HepG2 (cell line): ENCODE results near the gene PCSK2. TPM values are rescaled to one million over a fixed set of nuclear protein-coding genes. Genes with fewer than 3 reads are reported as not detected.

Experiments used
- CCAR2 ChIP-seq: fragments of 200-400 bp; formaldehyde crosslinking; optimal IDR thresholded peaks from 2 replicates; pipeline ENCODE3; 2018; ENCODE audit warnings: low read depth, mild to moderate bottlenecking, low read length, moderate library complexity
- MATR3 ChIP-seq: sonication (generic); formaldehyde crosslinking; IDR thresholded peaks from 2 replicates; pipeline ENCODE4 v1.4.0; 2020; ENCODE audit warnings: missing genetic modification reagents
- NFRKB ChIP-seq: fragments of 450-650 bp; IDR thresholded peaks from 2 replicates; pipeline ENCODE4 v1.6.1; 2017
- SMAD1 ChIP-seq: sonication (generic); formaldehyde crosslinking; IDR thresholded peaks from 2 replicates; pipeline ENCODE4 v1.4.0; 2020; ENCODE audit warnings: missing genetic modification reagents, low read depth, mild to moderate bottlenecking, borderline replicate concordance
- SPEN ChIP-seq: sonication (generic); formaldehyde crosslinking; IDR thresholded peaks from 2 replicates; pipeline ENCODE4 v1.5.1; 2020; ENCODE audit warnings: low read depth, mild to moderate bottlenecking, missing genetic modification reagents
- U2AF2 ChIP-seq: fragments of 200-400 bp; formaldehyde crosslinking; IDR thresholded peaks from 2 replicates; pipeline ENCODE4 v1.6.1; 2017; ENCODE audit warnings: low read depth, mild to moderate bottlenecking, low read length
- ZBTB21 ChIP-seq: sonication (generic); formaldehyde crosslinking; IDR thresholded peaks from 2 replicates; pipeline ENCODE4 v1.4.0; 2020; ENCODE audit warnings: missing genetic modification reagents
- ZNF383 ChIP-seq: sonication (generic); formaldehyde crosslinking; IDR thresholded peaks from 2 replicates; pipeline ENCODE4 v1.4.0; 2020; ENCODE audit warnings: missing genetic modification reagents, mild to moderate bottlenecking, borderline replicate concordance
- polyA plus RNA-seq, 8 experiments: library from polyadenylated mRNA; depleted of rRNA in 3 of 8; stranded (reverse) in 7 of 8; unstranded in 1 of 8; fragments of >200 nt; fragmentation: Illumina TruSeq in 4 of 8; extraction: Trizol in 4 of 8; gene quantifications; 2 replicates each; pipeline versions ENCODE4 v1.2.1 to v1.2.3, GENCODE V29; 2011 to 2016; ENCODE audit warnings: low read depth in 4 of 8, missing spikeins in 1 of 8, mixed read lengths in 1 of 8; ENCODE audit not compliant: insufficient read depth in 1 of 8
- total RNA-seq, 5 experiments: library from RNA; depleted of rRNA; stranded (reverse); fragments of >200 nt; fragmentation: Illumina TruSeq; extraction: Trizol; gene quantifications; 2 replicates each; pipeline ENCODE4 v1.2.3, GENCODE V29; 2016; ENCODE audit warnings: low read depth in 1 of 5
- TF ChIP-seq, protein P1 (sequence below): sonication (generic); formaldehyde crosslinking; IDR thresholded peaks from 2 replicates; pipeline ENCODE4 v1.4.0; 2020; ENCODE audit warnings: mild to moderate bottlenecking, missing genetic modification reagents, borderline replicate concordance
- TF ChIP-seq, protein P2 (sequence below): sonication (generic); formaldehyde crosslinking; IDR thresholded peaks from 2 replicates; pipeline ENCODE4 v1.4.0; 2020; ENCODE audit warnings: missing genetic modification reagents
- TF ChIP-seq, protein P3 (sequence below): IDR thresholded peaks from 2 replicates; pipeline ENCODE4 v1.6.1; 2016; ENCODE audit warnings: low read depth, control low read depth
- TF ChIP-seq, protein P4 (sequence below): sonication (generic); formaldehyde crosslinking; IDR thresholded peaks from 2 replicates; pipeline ENCODE4 v1.5.0; 2020; ENCODE audit warnings: missing genetic modification reagents
- TF ChIP-seq, protein P5 (sequence below): sonication (generic); formaldehyde crosslinking; IDR thresholded peaks from 2 replicates; pipeline ENCODE4 v1.8.1; 2023; ENCODE audit warnings: missing genetic modification reagents, inconsistent platforms, borderline replicate concordance
- TF ChIP-seq, protein P6 (sequence below): sonication (generic); formaldehyde crosslinking; IDR thresholded peaks from 2 replicates; pipeline ENCODE4 v1.4.0; 2020; ENCODE audit warnings: missing genetic modification reagents
- TF ChIP-seq, protein P7 (sequence below): sonication (generic); formaldehyde crosslinking; IDR thresholded peaks from 2 replicates; pipeline ENCODE4 v1.5.0; 2020; ENCODE audit warnings: missing genetic modification reagents

PCSK2 gene
- total and polyA plus RNA-seq, 2 of the 13 experiments (the other 11 are each of a cell fraction or from before 2014, with no cell fraction given): not detected

DNA sequence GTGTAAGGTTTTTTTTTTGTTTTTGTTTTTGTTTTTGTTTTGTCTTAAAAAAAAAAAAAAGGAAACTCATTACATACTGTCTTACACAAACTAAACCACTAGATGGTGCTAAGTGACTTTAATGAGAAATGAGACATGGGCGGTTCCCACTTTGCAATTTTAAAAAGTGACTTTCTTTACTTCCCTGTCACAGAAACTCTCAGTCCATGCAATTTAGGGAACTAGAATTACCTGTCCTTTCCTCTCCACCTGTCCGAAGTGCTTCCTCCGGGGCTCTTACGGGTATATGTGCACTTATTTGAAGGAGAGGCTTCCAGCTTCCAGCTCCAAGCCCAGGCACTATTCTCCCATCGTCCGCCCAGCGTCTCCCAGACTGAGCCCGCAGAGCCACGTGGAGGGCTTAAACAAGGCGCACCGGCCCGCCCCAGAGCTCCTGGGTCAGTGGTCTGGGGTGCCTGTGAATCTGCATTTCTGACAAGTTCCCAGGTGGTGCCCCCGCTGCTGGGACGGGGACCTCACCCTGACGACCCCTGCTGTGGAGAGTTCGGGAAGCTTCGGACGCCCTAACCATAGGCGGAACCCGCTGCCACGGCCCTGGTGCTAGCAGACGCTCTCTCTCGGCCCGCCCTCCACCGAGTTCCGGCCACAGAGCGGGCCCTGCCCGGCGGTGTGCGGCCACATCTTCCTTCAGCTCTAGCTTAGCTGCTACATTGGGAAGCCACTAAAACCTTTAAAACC is 278.2 kb downstream of the PCSK2 start (continued):
- TF ChIP-seq, protein P1, sequence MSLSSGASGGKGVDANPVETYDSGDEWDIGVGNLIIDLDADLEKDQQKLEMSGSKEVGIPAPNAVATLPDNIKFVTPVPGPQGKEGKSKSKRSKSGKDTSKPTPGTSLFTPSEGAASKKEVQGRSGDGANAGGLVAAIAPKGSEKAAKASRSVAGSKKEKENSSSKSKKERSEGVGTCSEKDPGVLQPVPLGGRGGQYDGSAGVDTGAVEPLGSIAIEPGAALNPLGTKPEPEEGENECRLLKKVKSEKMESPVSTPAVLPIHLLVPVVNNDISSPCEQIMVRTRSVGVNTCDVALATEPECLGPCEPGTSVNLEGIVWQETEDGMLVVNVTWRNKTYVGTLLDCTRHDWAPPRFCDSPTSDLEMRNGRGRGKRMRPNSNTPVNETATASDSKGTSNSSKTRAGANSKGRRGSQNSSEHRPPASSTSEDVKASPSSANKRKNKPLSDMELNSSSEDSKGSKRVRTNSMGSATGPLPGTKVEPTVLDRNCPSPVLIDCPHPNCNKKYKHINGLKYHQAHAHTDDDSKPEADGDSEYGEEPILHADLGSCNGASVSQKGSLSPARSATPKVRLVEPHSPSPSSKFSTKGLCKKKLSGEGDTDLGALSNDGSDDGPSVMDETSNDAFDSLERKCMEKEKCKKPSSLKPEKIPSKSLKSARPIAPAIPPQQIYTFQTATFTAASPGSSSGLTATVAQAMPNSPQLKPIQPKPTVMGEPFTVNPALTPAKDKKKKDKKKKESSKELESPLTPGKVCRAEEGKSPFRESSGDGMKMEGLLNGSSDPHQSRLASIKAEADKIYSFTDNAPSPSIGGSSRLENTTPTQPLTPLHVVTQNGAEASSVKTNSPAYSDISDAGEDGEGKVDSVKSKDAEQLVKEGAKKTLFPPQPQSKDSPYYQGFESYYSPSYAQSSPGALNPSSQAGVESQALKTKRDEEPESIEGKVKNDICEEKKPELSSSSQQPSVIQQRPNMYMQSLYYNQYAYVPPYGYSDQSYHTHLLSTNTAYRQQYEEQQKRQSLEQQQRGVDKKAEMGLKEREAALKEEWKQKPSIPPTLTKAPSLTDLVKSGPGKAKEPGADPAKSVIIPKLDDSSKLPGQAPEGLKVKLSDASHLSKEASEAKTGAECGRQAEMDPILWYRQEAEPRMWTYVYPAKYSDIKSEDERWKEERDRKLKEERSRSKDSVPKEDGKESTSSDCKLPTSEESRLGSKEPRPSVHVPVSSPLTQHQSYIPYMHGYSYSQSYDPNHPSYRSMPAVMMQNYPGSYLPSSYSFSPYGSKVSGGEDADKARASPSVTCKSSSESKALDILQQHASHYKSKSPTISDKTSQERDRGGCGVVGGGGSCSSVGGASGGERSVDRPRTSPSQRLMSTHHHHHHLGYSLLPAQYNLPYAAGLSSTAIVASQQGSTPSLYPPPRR (CRISPR knock-in tag): peak; percentile 28; the same call in 1 of the 2 replicates
- TF ChIP-seq SPEN (CRISPR knock-in tag) (peak; percentile 46; the same call in 1 of the 2 replicates), ZNF383 (peak; percentile 82; the same call in 1 of the 2 replicates), ZBTB21 (CRISPR knock-in tag) (no peak), NFRKB (no peak), CCAR2 (no peak), MATR3 (CRISPR knock-in tag) (no peak), SMAD1 (CRISPR knock-in tag) (0 out of 2 replicates have a peak, but pooled peaks have one; percentile 14), U2AF2 (no peak)
- TF ChIP-seq, protein P2, sequence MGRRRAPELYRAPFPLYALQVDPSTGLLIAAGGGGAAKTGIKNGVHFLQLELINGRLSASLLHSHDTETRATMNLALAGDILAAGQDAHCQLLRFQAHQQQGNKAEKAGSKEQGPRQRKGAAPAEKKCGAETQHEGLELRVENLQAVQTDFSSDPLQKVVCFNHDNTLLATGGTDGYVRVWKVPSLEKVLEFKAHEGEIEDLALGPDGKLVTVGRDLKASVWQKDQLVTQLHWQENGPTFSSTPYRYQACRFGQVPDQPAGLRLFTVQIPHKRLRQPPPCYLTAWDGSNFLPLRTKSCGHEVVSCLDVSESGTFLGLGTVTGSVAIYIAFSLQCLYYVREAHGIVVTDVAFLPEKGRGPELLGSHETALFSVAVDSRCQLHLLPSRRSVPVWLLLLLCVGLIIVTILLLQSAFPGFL (CRISPR knock-in tag): peak; percentile 45; the same call in 1 of the 2 replicates
- TF ChIP-seq, protein P3, sequence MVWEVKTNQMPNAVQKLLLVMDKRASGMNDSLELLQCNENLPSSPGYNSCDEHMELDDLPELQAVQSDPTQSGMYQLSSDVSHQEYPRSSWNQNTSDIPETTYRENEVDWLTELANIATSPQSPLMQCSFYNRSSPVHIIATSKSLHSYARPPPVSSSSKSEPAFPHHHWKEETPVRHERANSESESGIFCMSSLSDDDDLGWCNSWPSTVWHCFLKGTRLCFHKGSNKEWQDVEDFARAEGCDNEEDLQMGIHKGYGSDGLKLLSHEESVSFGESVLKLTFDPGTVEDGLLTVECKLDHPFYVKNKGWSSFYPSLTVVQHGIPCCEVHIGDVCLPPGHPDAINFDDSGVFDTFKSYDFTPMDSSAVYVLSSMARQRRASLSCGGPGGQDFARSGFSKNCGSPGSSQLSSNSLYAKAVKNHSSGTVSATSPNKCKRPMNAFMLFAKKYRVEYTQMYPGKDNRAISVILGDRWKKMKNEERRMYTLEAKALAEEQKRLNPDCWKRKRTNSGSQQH: 0 out of 2 replicates have a peak, but pooled peaks have one; percentile 17
- TF ChIP-seq, protein P4, sequence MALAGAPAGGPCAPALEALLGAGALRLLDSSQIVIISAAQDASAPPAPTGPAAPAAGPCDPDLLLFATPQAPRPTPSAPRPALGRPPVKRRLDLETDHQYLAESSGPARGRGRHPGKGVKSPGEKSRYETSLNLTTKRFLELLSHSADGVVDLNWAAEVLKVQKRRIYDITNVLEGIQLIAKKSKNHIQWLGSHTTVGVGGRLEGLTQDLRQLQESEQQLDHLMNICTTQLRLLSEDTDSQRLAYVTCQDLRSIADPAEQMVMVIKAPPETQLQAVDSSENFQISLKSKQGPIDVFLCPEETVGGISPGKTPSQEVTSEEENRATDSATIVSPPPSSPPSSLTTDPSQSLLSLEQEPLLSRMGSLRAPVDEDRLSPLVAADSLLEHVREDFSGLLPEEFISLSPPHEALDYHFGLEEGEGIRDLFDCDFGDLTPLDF: no peak
- TF ChIP-seq, protein P5, sequence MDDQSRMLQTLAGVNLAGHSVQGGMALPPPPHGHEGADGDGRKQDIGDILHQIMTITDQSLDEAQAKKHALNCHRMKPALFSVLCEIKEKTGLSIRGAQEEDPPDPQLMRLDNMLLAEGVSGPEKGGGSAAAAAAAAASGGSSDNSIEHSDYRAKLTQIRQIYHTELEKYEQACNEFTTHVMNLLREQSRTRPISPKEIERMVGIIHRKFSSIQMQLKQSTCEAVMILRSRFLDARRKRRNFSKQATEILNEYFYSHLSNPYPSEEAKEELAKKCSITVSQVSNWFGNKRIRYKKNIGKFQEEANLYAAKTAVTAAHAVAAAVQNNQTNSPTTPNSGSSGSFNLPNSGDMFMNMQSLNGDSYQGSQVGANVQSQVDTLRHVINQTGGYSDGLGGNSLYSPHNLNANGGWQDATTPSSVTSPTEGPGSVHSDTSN: no peak
- TF ChIP-seq, protein P6, sequence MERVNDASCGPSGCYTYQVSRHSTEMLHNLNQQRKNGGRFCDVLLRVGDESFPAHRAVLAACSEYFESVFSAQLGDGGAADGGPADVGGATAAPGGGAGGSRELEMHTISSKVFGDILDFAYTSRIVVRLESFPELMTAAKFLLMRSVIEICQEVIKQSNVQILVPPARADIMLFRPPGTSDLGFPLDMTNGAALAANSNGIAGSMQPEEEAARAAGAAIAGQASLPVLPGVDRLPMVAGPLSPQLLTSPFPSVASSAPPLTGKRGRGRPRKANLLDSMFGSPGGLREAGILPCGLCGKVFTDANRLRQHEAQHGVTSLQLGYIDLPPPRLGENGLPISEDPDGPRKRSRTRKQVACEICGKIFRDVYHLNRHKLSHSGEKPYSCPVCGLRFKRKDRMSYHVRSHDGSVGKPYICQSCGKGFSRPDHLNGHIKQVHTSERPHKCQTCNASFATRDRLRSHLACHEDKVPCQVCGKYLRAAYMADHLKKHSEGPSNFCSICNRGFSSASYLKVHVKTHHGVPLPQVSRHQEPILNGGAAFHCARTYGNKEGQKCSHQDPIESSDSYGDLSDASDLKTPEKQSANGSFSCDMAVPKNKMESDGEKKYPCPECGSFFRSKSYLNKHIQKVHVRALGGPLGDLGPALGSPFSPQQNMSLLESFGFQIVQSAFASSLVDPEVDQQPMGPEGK (CRISPR knock-in tag): 0 out of 2 replicates have a peak, but pooled peaks have one; percentile 11
- TF ChIP-seq, protein P7, sequence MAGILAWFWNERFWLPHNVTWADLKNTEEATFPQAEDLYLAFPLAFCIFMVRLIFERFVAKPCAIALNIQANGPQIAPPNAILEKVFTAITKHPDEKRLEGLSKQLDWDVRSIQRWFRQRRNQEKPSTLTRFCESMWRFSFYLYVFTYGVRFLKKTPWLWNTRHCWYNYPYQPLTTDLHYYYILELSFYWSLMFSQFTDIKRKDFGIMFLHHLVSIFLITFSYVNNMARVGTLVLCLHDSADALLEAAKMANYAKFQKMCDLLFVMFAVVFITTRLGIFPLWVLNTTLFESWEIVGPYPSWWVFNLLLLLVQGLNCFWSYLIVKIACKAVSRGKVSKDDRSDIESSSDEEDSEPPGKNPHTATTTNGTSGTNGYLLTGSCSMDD (CRISPR knock-in tag): no peak
